Tibial nerve (tissue), 4 donors: ENCODE data around the gene CNIH3.

Experiments used
- CTCF ChIP-seq, 5 experiments: fragments of 200-600 bp in 3 of 5; fragments of 450-650 bp in 2 of 5; sonication (generic) in 3 of 5; IDR thresholded peaks; one replicate each; pipeline ENCODE4 v1.5.1; 2016 to 2019; ENCODE audit warnings: antibody characterized with exemption in 5 of 5, mild to moderate bottlenecking in 3 of 5, moderate library complexity in 2 of 5
- EP300 ChIP-seq, 2 donors: sonication (generic); formaldehyde crosslinking; IDR thresholded peaks; one replicate each; pipeline ENCODE4 v1.6.1; 2017; ENCODE audit warnings: antibody characterized with exemption in 2 of 2, mild to moderate bottlenecking in 1 of 2
- POLR2A ChIP-seq, 2 donors: fragments of 450-650 bp; IDR thresholded peaks; one replicate each; pipeline ENCODE4 v1.6.1; 2017; ENCODE audit warnings: antibody characterized with exemption in 2 of 2, mild to moderate bottlenecking in 2 of 2, moderate library complexity in 2 of 2

- TF ChIP-seq CTCF (IDR thresholded peaks at IDR 0.05) (no peak), EP300 (IDR thresholded peaks at IDR 0.05) (no peak), POLR2A (IDR thresholded peaks at IDR 0.05) (no peak)
Observed at GRCh38 chr1:224732377-224733026, 116.4 kb downstream of the CNIH3 start.
